ENCODE data around the gene KIAA2012.

DNA sequence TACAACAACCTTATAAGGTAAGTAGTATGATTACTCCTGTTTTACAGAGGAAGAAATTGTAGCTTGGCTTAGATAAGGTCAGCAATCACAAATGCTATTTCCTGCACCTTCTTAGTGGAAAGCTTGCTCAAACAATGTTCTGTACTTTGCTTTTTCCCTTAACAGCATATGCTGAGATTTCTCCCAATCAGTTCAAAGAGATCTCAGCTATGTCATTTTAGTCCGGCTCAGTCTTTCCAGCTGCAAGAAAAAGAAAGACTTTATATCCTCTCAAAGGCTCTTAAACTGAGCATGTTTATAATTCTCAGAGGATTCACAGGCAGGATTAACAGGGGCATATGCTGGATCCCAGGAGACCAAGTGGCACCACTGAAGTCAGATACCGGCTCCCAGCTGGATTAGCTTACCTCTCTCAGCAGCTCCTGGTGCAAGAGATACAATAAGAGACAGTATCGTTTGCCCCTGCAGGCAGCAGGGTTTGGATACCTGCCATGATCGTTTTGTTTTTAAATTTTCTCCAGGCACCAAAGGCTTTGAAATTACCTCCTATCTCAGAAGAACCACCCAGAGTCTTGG, 29.5 kb downstream of the KIAA2012 start:
- TF ChIP-seq, protein P1, sequence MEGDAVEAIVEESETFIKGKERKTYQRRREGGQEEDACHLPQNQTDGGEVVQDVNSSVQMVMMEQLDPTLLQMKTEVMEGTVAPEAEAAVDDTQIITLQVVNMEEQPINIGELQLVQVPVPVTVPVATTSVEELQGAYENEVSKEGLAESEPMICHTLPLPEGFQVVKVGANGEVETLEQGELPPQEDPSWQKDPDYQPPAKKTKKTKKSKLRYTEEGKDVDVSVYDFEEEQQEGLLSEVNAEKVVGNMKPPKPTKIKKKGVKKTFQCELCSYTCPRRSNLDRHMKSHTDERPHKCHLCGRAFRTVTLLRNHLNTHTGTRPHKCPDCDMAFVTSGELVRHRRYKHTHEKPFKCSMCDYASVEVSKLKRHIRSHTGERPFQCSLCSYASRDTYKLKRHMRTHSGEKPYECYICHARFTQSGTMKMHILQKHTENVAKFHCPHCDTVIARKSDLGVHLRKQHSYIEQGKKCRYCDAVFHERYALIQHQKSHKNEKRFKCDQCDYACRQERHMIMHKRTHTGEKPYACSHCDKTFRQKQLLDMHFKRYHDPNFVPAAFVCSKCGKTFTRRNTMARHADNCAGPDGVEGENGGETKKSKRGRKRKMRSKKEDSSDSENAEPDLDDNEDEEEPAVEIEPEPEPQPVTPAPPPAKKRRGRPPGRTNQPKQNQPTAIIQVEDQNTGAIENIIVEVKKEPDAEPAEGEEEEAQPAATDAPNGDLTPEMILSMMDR (IDR thresholded peaks at IDR 0.05): no peak
- TF ChIP-seq POLR2A (IDR thresholded peaks at IDR 0.05): no peak

All from uterus (tissue), 2 donors.